AG04449 (cell line): ENCODE measurements around the gene FAXDC2.

Experiments used
- CTCF ChIA-PET: fragments of 350-600 bp; formaldehyde crosslinking; extraction: SDS; loops from one replicate; lab custom pipeline; 2021; ENCODE audit warnings: antibody characterized with exemption; lab: Yijun Ruan, JAX
- POLR2A ChIA-PET: fragments of 400-600, 350-600 bp; formaldehyde crosslinking; extraction: SDS; loops from one replicate; lab custom pipeline; 2020; ENCODE audit warnings: antibody characterized with exemption, inconsistent platforms; lab: Yijun Ruan, JAX
- DNase-seq: peaks from one replicate; pipeline ENCODE4 v3.0.0-alpha.2; 2010; ENCODE audit warnings: low read depth, low spot score
- H3K4me3 ChIP-seq: 2 replicates; pipeline ENCODE4 v1.5.1; 2011; ENCODE audit warnings: low read depth, mild to moderate bottlenecking, control low read depth, low read length
- CTCF ChIP-seq: IDR thresholded peaks from one replicate; pipeline ENCODE4 v1.5.1; 2011; ENCODE audit warnings: mild to moderate bottlenecking, moderate library complexity, low read length, control low read depth, inconsistent platforms; ENCODE audit not compliant: insufficient read depth; ENCODE audit errors: missing control alignments

Gene FAXDC2

GRCh38 chr5:154782812-154783592 lies 67.4 kb downstream of the FAXDC2 start:
- CTCF ChIA-PET: interaction anchor here (0.6 to 1.7 kb wide), 3 partner anchors 9 to 27 kb away, joined by 3 to 4 read pairs (median 4); no protein-coding TSS in a partner anchor
- DNase-seq: no peak
- TF ChIP-seq CTCF: no peak
- POLR2A ChIA-PET: no interaction called here
- no peak overlapping the region for H3K4me3 ChIP-seq

- no peak for TF ChIP-seq CTCF
- DNase-seq: no peak
- ChIA-PET POLR2A (no interaction called here), CTCF (interaction anchor here (0.6 to 1.7 kb wide), 3 partner anchors 9 to 28 kb away, joined by 3 to 4 read pairs (median 4); no protein-coding TSS in a partner anchor)
- no peak overlapping the region for H3K4me3 ChIP-seq
Measured at GRCh38 chr5:154782326-154782725, 68.1 kb downstream of the FAXDC2 start.

GRCh38 chr5:154780128-154780527 lies 70.3 kb downstream of the FAXDC2 start:
- CTCF ChIA-PET: interaction anchor here (1.7 kb wide), 1 partner anchor 27 kb away, joined by 3 read pairs; no protein-coding TSS in a partner anchor
- no peak for TF ChIP-seq CTCF
- no peak for DNase-seq
- H3K4me3 ChIP-seq: no peak overlapping the region
- POLR2A ChIA-PET: interaction anchor here (1.8 kb wide), 1 partner anchor 9 kb away, joined by 7 read pairs; no protein-coding TSS in a partner anchor

GRCh38 chr5:154779105-154779504 lies 71.3 kb downstream of the FAXDC2 start:
- POLR2A ChIA-PET: interaction anchor here (0.7 to 1.8 kb wide), 2 partner anchors 8 to 14 kb away, joined by 4 to 7 read pairs; no protein-coding TSS in a partner anchor
- no peak for TF ChIP-seq CTCF
- no peak overlapping the region for H3K4me3 ChIP-seq
- CTCF ChIA-PET: interaction anchor here (1.7 to 1.8 kb wide), 2 partner anchors 11 to 26 kb away, joined by 3 to 5 read pairs; no protein-coding TSS in a partner anchor
- peak; percentile 62 for DNase-seq

- no peak overlapping the region for H3K4me3 ChIP-seq
- DNase-seq: no peak
- ChIA-PET CTCF (interaction anchor here (1.8 kb wide), 1 partner anchor 11 kb away, joined by 5 read pairs; no protein-coding TSS in a partner anchor), POLR2A (interaction anchor here (0.7 to 1.8 kb wide), 2 partner anchors 7 to 14 kb away, joined by 4 to 7 read pairs; no protein-coding TSS in a partner anchor)
- no peak for TF ChIP-seq CTCF
Measured at GRCh38 chr5:154778534-154778933, 71.9 kb downstream of the FAXDC2 start.

- TF ChIP-seq CTCF: no peak
- no peak for DNase-seq
- H3K4me3 ChIP-seq: no peak overlapping the region
- ChIA-PET POLR2A (interaction anchor here (1.0 kb wide), 1 partner anchor 15 kb away, joined by 3 read pairs; no protein-coding TSS in a partner anchor), CTCF (no interaction called here)
Measured at GRCh38 chr5:154776167-154776566, 74.2 kb downstream of the FAXDC2 start.
